KMS-11 (cell line): ENCODE measurements around the gene DSCAML1.

ENCODE experiments used
- H2AFZ ChIP-seq: fragments of 200-600 bp; sonication (generic); 2 replicates; pipeline ENCODE4 v1.6.1; 2016; ENCODE audit warnings: antibody characterized with exemption, mixed run types, low read depth
- H3K27ac ChIP-seq: fragments of 200-600 bp; sonication (generic); 2 replicates; pipeline ENCODE4 v1.6.1; 2016; ENCODE audit warnings: mild to moderate bottlenecking, mixed run types
- H3K27me3 ChIP-seq: fragments of 200-600 bp; sonication (generic); 2 replicates; pipeline ENCODE4 v1.6.1; 2017; ENCODE audit warnings: mild to moderate bottlenecking, low read depth, mixed run types, moderate library complexity; ENCODE audit not compliant: insufficient read depth
- H3K36me3 ChIP-seq: fragments of 200-600 bp; sonication (generic); 2 replicates; pipeline ENCODE4 v1.6.1; 2017; ENCODE audit warnings: mild to moderate bottlenecking, mixed run types; ENCODE audit not compliant: insufficient read depth
- H3K4me1 ChIP-seq: fragments of 200-600 bp; sonication (generic); 2 replicates; pipeline ENCODE4 v1.6.1; 2016; ENCODE audit warnings: mild to moderate bottlenecking, low read depth, mixed run types; ENCODE audit not compliant: poor library complexity, severe bottlenecking
- H3K4me2 ChIP-seq: fragments of 200-600 bp; sonication (generic); 2 replicates; pipeline ENCODE4 v1.7.0; 2016; ENCODE audit warnings: mild to moderate bottlenecking, mixed run types
- H3K4me3 ChIP-seq: fragments of 200-600 bp; sonication (generic); IDR thresholded peaks from 2 replicates; pipeline ENCODE4 v1.6.1; 2017; ENCODE audit warnings: low read depth, low read length, mixed read lengths; ENCODE audit not compliant: insufficient read depth
- H3K79me2 ChIP-seq: fragments of 200-600 bp; sonication (generic); 2 replicates; pipeline ENCODE4 v1.6.1; 2016; ENCODE audit warnings: low read depth, mixed run types; ENCODE audit not compliant: insufficient read depth
- H3K9ac ChIP-seq: fragments of 200-600 bp; sonication (generic); 2 replicates; pipeline ENCODE4 v1.6.1; 2016; ENCODE audit warnings: mild to moderate bottlenecking, mixed run types
- H4K20me1 ChIP-seq: fragments of 200-600 bp; sonication (generic); 2 replicates; pipeline ENCODE4 v1.6.1; 2016; ENCODE audit warnings: mild to moderate bottlenecking, mixed run types; ENCODE audit not compliant: insufficient read depth
- TF ChIP-seq, protein P1 (sequence below): fragments of 200-600 bp; sonication (generic); conservative IDR thresholded peaks from 2 replicates; pipeline ENCODE4 v1.6.1; 2017; ENCODE audit warnings: low read depth, mild to moderate bottlenecking, antibody characterized with exemption, low read length, moderate library complexity, mixed read lengths

Gene DSCAML1

DNA sequence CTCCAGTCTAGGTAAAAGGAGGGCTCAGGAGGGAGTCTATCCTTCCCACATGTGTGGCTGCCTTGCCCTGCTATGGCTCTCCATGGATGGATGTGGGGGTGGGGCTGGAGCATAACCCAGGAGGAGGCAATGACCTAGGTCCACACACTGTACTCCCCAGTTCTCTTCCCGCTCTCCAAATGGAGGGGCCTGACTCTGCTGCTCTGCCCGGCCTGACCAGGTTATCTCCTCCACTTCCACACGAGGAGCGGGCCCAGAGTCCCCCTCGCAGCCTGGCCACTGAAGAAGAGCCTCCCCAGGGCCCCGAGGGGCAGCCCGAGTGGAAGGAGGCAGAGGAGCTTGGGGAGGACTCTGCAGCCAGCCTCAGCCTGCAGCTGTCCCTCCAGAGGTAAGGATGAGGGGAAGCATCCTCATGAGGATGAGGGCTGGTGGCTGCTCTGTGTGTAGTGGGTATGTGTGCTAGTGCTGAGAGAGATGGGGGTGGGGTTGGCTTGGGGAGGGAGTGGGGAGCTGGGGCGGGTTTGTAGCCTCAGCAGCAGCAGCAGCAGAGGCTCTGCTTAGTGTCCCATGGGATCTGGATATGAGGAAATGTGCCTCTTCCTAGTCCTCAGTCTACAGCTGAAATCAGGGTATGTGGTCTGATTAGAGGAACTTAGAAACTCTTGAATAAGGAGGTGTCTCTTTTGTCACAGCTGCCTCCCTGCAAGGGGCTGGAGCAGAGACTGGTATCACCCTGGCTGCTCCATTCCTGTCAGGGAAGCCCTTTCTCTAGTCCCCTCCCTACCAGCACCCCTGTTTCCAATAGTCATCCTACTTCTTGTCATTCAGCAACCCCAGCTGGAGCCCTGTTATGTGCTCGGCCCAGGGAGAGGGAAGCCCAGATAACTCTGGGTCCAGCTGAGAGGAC lies 415.3 kb downstream of the DSCAML1 start:
- H3K4me3 ChIP-seq: no peak overlapping the region
- no peaks in the 10 kb centered on the region for H4K20me1 ChIP-seq
- H3K27me3 ChIP-seq: no peaks in the 10 kb centered on the region
- H3K79me2 ChIP-seq: no peaks in the 10 kb centered on the region
- no peak overlapping the region for H2AFZ ChIP-seq
- TF ChIP-seq, protein P1, sequence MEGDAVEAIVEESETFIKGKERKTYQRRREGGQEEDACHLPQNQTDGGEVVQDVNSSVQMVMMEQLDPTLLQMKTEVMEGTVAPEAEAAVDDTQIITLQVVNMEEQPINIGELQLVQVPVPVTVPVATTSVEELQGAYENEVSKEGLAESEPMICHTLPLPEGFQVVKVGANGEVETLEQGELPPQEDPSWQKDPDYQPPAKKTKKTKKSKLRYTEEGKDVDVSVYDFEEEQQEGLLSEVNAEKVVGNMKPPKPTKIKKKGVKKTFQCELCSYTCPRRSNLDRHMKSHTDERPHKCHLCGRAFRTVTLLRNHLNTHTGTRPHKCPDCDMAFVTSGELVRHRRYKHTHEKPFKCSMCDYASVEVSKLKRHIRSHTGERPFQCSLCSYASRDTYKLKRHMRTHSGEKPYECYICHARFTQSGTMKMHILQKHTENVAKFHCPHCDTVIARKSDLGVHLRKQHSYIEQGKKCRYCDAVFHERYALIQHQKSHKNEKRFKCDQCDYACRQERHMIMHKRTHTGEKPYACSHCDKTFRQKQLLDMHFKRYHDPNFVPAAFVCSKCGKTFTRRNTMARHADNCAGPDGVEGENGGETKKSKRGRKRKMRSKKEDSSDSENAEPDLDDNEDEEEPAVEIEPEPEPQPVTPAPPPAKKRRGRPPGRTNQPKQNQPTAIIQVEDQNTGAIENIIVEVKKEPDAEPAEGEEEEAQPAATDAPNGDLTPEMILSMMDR: no peak
- H3K36me3 ChIP-seq: no peaks in the 10 kb centered on the region
- no peak overlapping the region for H3K9ac ChIP-seq
- no peaks in the 10 kb centered on the region for H3K4me1 ChIP-seq
- no peak overlapping the region for H3K27ac ChIP-seq
- no peak overlapping the region for H3K4me2 ChIP-seq

DNA sequence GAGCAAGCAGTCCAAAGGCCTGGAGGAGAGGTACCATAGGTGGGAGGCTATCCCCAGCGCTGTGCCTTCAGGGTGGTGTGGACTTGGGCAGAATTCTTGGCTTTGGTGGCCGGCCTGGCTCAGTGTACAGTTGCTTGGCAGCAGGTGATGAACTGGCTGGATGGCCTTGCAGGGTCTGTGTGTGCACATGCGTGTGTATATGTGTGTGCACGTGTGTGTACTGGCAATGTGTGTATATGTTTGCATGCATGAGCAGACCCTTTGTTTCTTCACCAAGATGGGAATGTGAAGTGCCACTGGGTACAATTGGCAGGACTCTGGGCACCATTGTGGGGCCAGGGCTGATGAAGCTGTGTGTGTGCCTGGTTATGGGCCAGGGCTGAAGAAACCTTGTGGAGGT lies 416.3 kb downstream of the DSCAML1 start:
- H3K27me3 ChIP-seq: no peaks in the 10 kb centered on the region

DNA sequence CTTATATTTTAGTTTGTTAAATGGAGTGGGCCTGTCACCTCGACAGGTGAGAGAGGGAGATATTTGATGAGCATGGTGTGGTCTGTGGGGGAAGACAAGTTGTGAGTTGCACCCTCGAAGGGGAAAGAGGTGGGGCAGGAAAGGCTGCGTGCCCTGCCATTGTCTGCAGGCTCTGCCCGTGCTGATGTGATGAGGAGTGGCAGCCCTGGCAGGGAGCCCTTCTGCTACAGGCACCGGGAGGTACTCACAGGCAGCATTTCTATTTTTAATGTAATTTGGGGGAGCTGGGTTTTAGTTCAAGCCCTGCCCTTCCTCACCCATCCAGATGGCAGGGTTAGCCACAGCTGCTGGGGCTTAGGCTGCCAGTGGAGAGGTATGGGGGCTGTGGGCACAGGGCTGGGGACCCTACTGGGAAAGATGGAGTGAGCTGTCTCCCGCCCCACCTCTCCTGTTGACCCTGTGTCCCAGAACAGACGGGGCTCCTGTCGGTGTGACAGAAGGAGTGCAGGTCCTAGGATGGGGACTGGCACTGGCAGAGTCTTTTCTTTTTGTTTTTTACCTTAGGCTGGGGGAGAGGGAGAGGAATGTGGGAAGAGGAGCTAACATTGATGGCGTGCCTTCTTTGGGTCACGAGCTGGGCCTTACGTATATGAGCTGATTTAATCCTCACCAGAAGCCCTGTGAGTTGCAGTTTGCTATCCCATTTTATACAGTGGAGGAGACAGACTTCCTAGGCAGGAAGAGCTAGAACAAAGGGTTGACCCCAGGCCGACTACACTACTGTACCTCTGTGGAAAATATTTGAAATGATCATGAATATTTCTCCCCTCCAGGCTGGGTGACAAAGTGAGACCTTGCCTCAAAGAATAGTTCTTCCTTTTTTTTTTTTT lies 417.8 kb downstream of the DSCAML1 start:
- Histone ChIP-seq H3K4me1 (no peaks in the 10 kb centered on the region), H3K36me3 (no peaks in the 10 kb centered on the region), H3K9ac (no peak overlapping the region), H3K79me2 (no peaks in the 10 kb centered on the region), H3K27me3 (no peaks in the 10 kb centered on the region), H4K20me1 (no peaks in the 10 kb centered on the region), H3K4me2 (no peak overlapping the region), H3K4me3 (no peak overlapping the region), H3K27ac (no peak overlapping the region), H2AFZ (no peak overlapping the region)
- TF ChIP-seq, protein P1: no peak

More for the DNA sequence above, 416.3 kb downstream of the DSCAML1 start:
- TF ChIP-seq, protein P1: no peak
- no peaks in the 10 kb centered on the region for H3K36me3 ChIP-seq
- H3K4me3 ChIP-seq: no peak overlapping the region
- H2AFZ ChIP-seq: no peak overlapping the region
- no peak overlapping the region for H3K27ac ChIP-seq
- H3K4me2 ChIP-seq: no peak overlapping the region
- H3K79me2 ChIP-seq: no peaks in the 10 kb centered on the region
- H3K9ac ChIP-seq: no peak overlapping the region
- H3K4me1 ChIP-seq: no peaks in the 10 kb centered on the region
- H4K20me1 ChIP-seq: no peaks in the 10 kb centered on the region
